Fibroblast of lung (primary cell): Measurements from ENCODE around the gene TPR. TPM values are rescaled to one million over a fixed set of nuclear protein-coding genes. Genes with fewer than 3 reads are reported as not detected.

Experiments used
- DNase-seq, 2 donors: peaks; one replicate each; pipeline versions ENCODE4 v3.0.0 to v3.0.0-alpha.2; 2010; ENCODE audit warnings: low read depth in 2 of 2
- H2AFZ ChIP-seq: 2 replicates; pipeline ENCODE4 v1.5.1; 2012; ENCODE audit warnings: low read length, control low read depth, inconsistent platforms
- H3K27ac ChIP-seq: 2 replicates; pipeline ENCODE4 v1.5.1; 2011; ENCODE audit warnings: low read length, control low read depth; ENCODE audit not compliant: insufficient read depth
- H3K27me3 ChIP-seq: 2 replicates; pipeline ENCODE4 v1.5.1; 2011; ENCODE audit warnings: mild to moderate bottlenecking, low read length; ENCODE audit not compliant: control insufficient read depth, insufficient read depth
- H3K36me3 ChIP-seq: 2 replicates; pipeline ENCODE4 v1.5.1; 2011; ENCODE audit warnings: low read length; ENCODE audit not compliant: control insufficient read depth, insufficient read depth
- H3K4me1 ChIP-seq: 2 replicates; pipeline ENCODE4 v1.5.1; 2011; ENCODE audit warnings: low read length; ENCODE audit not compliant: control insufficient read depth, insufficient read depth; ENCODE audit errors: extremely low read depth
- H3K4me2 ChIP-seq: 2 replicates; pipeline ENCODE4 v1.5.1; 2011; ENCODE audit warnings: low read length, control low read depth; ENCODE audit not compliant: insufficient read depth; ENCODE audit errors: extremely low read depth
- H3K4me3 ChIP-seq, 4 experiments: fragments of 200-600 bp in 1 of 4; sonication (generic) in 1 of 4; replicated peaks in 1 of 4; 2 replicates each; pipeline ENCODE4 v1.5.1; 2011 to 2016; ENCODE audit warnings: low read length in 4 of 4, low read depth in 3 of 4, mild to moderate bottlenecking in 3 of 4, control low read depth in 2 of 4, inconsistent platforms in 1 of 4, mixed read lengths in 1 of 4; ENCODE audit not compliant: insufficient read depth in 1 of 4; ENCODE audit errors: control extremely low read depth in 1 of 4
- H3K79me2 ChIP-seq: 2 replicates; pipeline ENCODE4 v1.5.1; 2012; ENCODE audit warnings: mild to moderate bottlenecking, low read length, inconsistent platforms; ENCODE audit not compliant: control insufficient read depth, insufficient read depth
- H3K9ac ChIP-seq: 2 replicates; pipeline ENCODE4 v1.5.1; 2011; ENCODE audit warnings: mild to moderate bottlenecking, low read length, control low read depth; ENCODE audit not compliant: insufficient read depth
- H3K9me3 ChIP-seq: 2 replicates; pipeline ENCODE4 v1.5.1; 2012; ENCODE audit warnings: low read depth, low read length; ENCODE audit not compliant: control insufficient read depth, insufficient read depth
- H4K20me1 ChIP-seq: 2 replicates; pipeline ENCODE4 v1.5.1; 2011; ENCODE audit warnings: low read length; ENCODE audit not compliant: control insufficient read depth, insufficient read depth; ENCODE audit errors: extremely low read depth
- CTCF ChIP-seq, 2 donors: IDR thresholded peaks in 1 of 2; conservative IDR thresholded peaks in 1 of 2; 1 replicate in 1 of 2; 2 replicates in 1 of 2; pipeline ENCODE4 v1.5.1; 2011 to 2012; ENCODE audit warnings: low read length in 2 of 2, control low read depth in 1 of 2, inconsistent platforms in 1 of 2, low read depth in 1 of 2, mild to moderate bottlenecking in 1 of 2
- EZH2 ChIP-seq: IDR thresholded peaks from 2 replicates; pipeline ENCODE4 v1.5.1; 2012; ENCODE audit warnings: low read length, control low read depth, mild to moderate bottlenecking; ENCODE audit errors: missing control alignments
- polyA minus RNA-seq: library from RNA; depleted of rRNA, polyadenylated mRNA; stranded (reverse); fragments of >200 nt; gene quantifications from 2 replicates; pipeline ENCODE4 v1.2.3, GENCODE V29; 2011; ENCODE audit warnings: low replicate concordance
- polyA plus RNA-seq, 2 donors: library from polyadenylated mRNA; depleted of rRNA in 1 of 2; stranded (reverse) in 1 of 2; unstranded in 1 of 2; fragments of >200 nt; gene quantifications; 2 replicates each; pipeline ENCODE4 v1.2.1, GENCODE V29; 2011 to 2012; ENCODE audit warnings: missing spikeins in 1 of 2
- total RNA-seq: library from RNA; depleted of rRNA; stranded (reverse); fragments of >200 nt; gene quantifications from 2 replicates; pipeline ENCODE4 v1.2.1, GENCODE V29; 2014

The TPR gene
- total RNA-seq (44.4 and 65.1 TPM in 2 replicates), polyA plus RNA-seq (35.3 and 37.4 TPM in 2 replicates), polyA minus RNA-seq (122 and 137 TPM in 2 replicates)
- polyA plus RNA-seq (2012) = 29.2 and 33.0 TPM in 2 replicates

GRCh38 chr1:186375152-186375928, at the start of gene TPR, which contains the start of gene ODR4:
TSS of gene TPR (minus strand) at chr1:186375253. CDS start at chr1:186375028, 225 bp downstream.
TSS of gene ODR4 (plus strand) at chr1:186375838. CDS start at chr1:186379786, 3,948 bp downstream.
- H3K4me1 ChIP-seq = no peaks in the 10 kb centered on the region
- peak within 1 kb of the TSS; percentile 87 to 99 (median 95) for H3K4me3 ChIP-seq
- H3K27me3 ChIP-seq = no peaks in the 10 kb centered on the region
- no peaks in the 10 kb centered on the region for H4K20me1 ChIP-seq
- H3K4me2 ChIP-seq = peak within 1 kb of the TSS; percentile 91
- DNase-seq = peak; percentile 99 to 100
- TF ChIP-seq CTCF (conservative IDR thresholded peaks at IDR 0.05 in 1 of 2, IDR thresholded peaks at IDR 0.05 in 1 of 2; ENCODE audit: low read depth in 1 of 2, low read length in 2 of 2) = peak; percentile 79 to 80
- TF ChIP-seq EZH2 = no peak
- H3K79me2 ChIP-seq = peaks cover 65% of the 10 kb centered on the region
- H3K9me3 ChIP-seq = no peaks in the 10 kb centered on the region
- H3K36me3 ChIP-seq = peaks cover 2% of the 10 kb centered on the region
- peak within 1 kb of the TSS; percentile 99 for H3K27ac ChIP-seq
- H2AFZ ChIP-seq = peak within 1 kb of the TSS; percentile 94
- H3K9ac ChIP-seq = peak within 1 kb of the TSS; percentile 94

DNA sequence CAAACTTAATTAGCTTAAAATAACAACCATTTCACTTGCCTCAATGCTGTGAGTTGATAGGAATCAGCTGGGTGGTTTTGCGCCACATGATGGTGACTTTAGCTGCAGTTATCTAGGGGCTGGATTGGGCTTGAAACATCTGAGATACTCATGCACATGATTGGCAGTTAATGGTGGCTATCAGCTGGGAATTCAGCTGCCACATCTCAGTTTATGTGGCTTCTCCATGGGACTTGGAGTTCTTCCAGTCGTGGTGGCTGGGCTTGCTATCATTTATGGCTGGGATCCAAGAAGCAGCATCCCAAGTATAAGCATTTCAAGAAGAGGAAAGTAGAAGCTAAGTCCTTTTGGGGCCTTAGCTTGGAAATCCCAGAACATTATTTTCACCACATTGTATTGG, 49.5 kb upstream of the TPR start:
- no peak overlapping the region for H3K4me3 ChIP-seq
- no peaks in the 10 kb centered on the region for H3K27me3 ChIP-seq
- TF ChIP-seq CTCF (conservative IDR thresholded peaks at IDR 0.05 in 1 of 2, IDR thresholded peaks at IDR 0.05 in 1 of 2; ENCODE audit: low read depth in 1 of 2, low read length in 2 of 2) (no peak), EZH2 (no peak)
- H3K36me3 ChIP-seq = peaks cover 2% of the 10 kb centered on the region
- H3K27ac ChIP-seq = no peak overlapping the region
- H4K20me1 ChIP-seq = no peaks in the 10 kb centered on the region
- DNase-seq = peak; percentile 13 to 55
- no peaks in the 10 kb centered on the region for H3K4me1 ChIP-seq
- H2AFZ ChIP-seq = no peak overlapping the region
- H3K4me2 ChIP-seq = no peak overlapping the region
- H3K9me3 ChIP-seq = no peaks in the 10 kb centered on the region
- no peaks in the 10 kb centered on the region for H3K79me2 ChIP-seq
- H3K9ac ChIP-seq = no peak overlapping the region

DNA sequence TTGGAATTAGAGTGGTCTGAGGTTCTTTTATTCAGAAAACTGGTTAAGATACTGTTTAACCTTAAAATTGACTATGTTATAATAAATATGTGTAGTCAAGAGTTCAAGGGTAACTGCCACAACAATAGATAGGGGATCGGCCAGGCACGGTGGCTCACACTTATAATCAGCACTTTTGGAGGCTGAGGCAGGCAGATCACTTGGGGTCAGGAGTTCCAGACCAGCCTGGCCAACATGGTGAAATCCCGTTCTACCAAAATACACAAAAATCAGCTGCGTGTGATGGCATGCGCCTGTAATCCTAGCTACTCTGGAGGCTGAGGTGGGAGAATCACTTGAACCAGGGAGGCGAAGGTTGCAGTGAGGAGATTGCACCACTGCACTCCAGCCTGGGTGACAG, 46.4 kb upstream of the TPR start:
- no peak for DNase-seq
- TF ChIP-seq CTCF (conservative IDR thresholded peaks at IDR 0.05 in 1 of 2, IDR thresholded peaks at IDR 0.05 in 1 of 2; ENCODE audit: low read depth in 1 of 2, low read length in 2 of 2) (no peak), EZH2 (no peak)
- no peaks in the 10 kb centered on the region for H4K20me1 ChIP-seq
- no peaks in the 10 kb centered on the region for H3K79me2 ChIP-seq
- H3K4me3 ChIP-seq = no peak overlapping the region
- no peak overlapping the region for H3K4me2 ChIP-seq
- no peaks in the 10 kb centered on the region for H3K27me3 ChIP-seq
- no peaks in the 10 kb centered on the region for H3K9me3 ChIP-seq
- H3K4me1 ChIP-seq = no peaks in the 10 kb centered on the region
- H3K9ac ChIP-seq = no peak overlapping the region
- H2AFZ ChIP-seq = no peak overlapping the region
- H3K27ac ChIP-seq = no peak overlapping the region
- H3K36me3 ChIP-seq = peaks cover 2% of the 10 kb centered on the region
